ENCODE data around the gene CYLD.

- TF ChIP-seq CTCF (conservative IDR thresholded peaks at IDR 0.05; ENCODE audit: low read depth, low read length) (no peak), BHLHE40 (IDR thresholded peaks at IDR 0.05; ENCODE audit: low read depth, low read length) (no peak), RCOR1 (IDR thresholded peaks at IDR 0.05; ENCODE audit: insufficient replicate concordance, low read length) (no peak), MAFK (IDR thresholded peaks at IDR 0.05; ENCODE audit: low read depth, low read length) (no peak), POLR2A (IDR thresholded peaks at IDR 0.05; ENCODE audit: low read depth, low read length) (no peak), SMC3 (IDR thresholded peaks at IDR 0.05; ENCODE audit: low read depth, low read length) (no peak), FOS (IDR thresholded peaks at IDR 0.05; ENCODE audit: low read depth, low read length) (no peak), ELK1 (IDR thresholded peaks at IDR 0.05; ENCODE audit: borderline replicate concordance, low read depth, low read length) (no peak), RAD21 (IDR thresholded peaks at IDR 0.05; ENCODE audit: low read length) (no peak), USF2 (IDR thresholded peaks at IDR 0.05; ENCODE audit: low read depth, low read length) (peak; percentile 52), CEBPB (IDR thresholded peaks at IDR 0.05; ENCODE audit: low read depth, low read length) (no peak), RFX5 (IDR thresholded peaks at IDR 0.05; ENCODE audit: low read depth, low read length) (no peak), CHD1 (IDR thresholded peaks at IDR 0.05; ENCODE audit: low read depth, low read length) (no peak)
Observed at GRCh38 chr16:50696575-50697420, 45.1 kb upstream of the CYLD start.

Data from IMR-90 (cell line).